SH-SY5Y (cell line): ENCODE results near the gene VAC14.

Source experiments
- GATA2 ChIP-seq: IDR thresholded peaks from 2 replicates; pipeline ENCODE4 v1.6.1; 2011; ENCODE audit warnings: mild to moderate bottlenecking, low read depth, low read length
- GATA3 ChIP-seq: IDR thresholded peaks from 2 replicates; pipeline ENCODE4 v1.6.1; 2011; ENCODE audit warnings: low read depth, mild to moderate bottlenecking, low read length, moderate library complexity

GRCh38 chr16:70644763-70645597, 156.0 kb downstream of the VAC14 start:
- TF ChIP-seq GATA2: no peak
- TF ChIP-seq GATA3: no peak
